ENCODE data around the gene IL20RB. TPM values are rescaled to one million over a fixed set of nuclear protein-coding genes. Genes with fewer than 3 reads are reported as not detected.

IL20RB gene, protein sequence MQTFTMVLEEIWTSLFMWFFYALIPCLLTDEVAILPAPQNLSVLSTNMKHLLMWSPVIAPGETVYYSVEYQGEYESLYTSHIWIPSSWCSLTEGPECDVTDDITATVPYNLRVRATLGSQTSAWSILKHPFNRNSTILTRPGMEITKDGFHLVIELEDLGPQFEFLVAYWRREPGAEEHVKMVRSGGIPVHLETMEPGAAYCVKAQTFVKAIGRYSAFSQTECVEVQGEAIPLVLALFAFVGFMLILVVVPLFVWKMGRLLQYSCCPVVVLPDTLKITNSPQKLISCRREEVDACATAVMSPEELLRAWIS
- total RNA-seq, result under 1 TPM in 1 of 2 donors, not detected in 1; 0.52 TPM

GRCh38 chr3:136957751-136958288, at the start of gene IL20RB:
Gene IL20RB, plus strand, starts transcription at chr3:136957983. Its CDS starts 131 bp downstream, at chr3:136958114.
- Histone ChIP-seq H3K9me3 (no peaks in the 10 kb centered on the region), H3K4me1 (peaks cover 26% of the 10 kb centered on the region), H3K27me3 (no peaks in the 10 kb centered on the region), H3K4me3 (no peak within 1 kb of the TSS), H3K36me3 (replicated peaks in 1 of 2; ENCODE audit: insufficient read depth in 1 of 2, low read depth in 2 of 2) (no peaks in the 10 kb centered on the region), H3K27ac (no peak within 1 kb of the TSS)
- ATAC-seq (no peak), DNase-seq (no peak)
- 89 to 93% methylated on average over 7 of the region's 7 CpGs for WGBS, 2 donors
- intact Hi-C loops (cut with DNase I), result no loop called here
- TF ChIP-seq POLR2A (IDR thresholded peaks at IDR 0.05), result no peak

DNA sequence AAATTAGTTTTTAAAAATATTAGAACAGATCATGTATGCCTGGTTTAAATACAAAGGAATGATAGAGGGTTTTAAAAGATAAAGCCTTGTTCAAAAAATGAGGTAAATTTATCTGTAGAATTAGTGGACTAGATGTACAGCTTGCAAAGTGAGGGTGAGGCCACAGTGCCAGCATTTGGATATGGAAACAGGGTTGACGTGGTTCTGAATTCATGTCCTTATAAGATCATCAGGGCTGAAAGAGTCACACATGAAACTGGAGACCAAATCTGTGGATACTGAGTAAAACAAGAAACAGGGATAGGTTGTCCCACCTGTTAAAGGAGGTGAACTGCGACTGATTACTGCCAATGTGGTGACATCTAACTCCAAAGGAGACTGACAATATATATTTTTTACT, 49.5 kb upstream of the IL20RB start:
- DNase-seq (no peak), ATAC-seq (no peak)
- WGBS, 2 donors, result 94% methylated on average over 2 of the region's 2 CpGs
- intact Hi-C loops (cut with DNase I), result no loop called here
- Histone ChIP-seq H3K27me3 (no peaks in the 10 kb centered on the region), H3K4me3 (no peak overlapping the region), H3K27ac (no peak overlapping the region), H3K9me3 (peaks cover 0 to 9% (median 0%) of the 10 kb centered on the region in 3 donors), H3K36me3 (replicated peaks in 1 of 2; ENCODE audit: insufficient read depth in 1 of 2, low read depth in 2 of 2) (no peaks in the 10 kb centered on the region), H3K4me1 (peaks cover 23% of the 10 kb centered on the region)
- TF ChIP-seq POLR2A (IDR thresholded peaks at IDR 0.05) (no peak), CTCF (IDR thresholded peaks at IDR 0.05) (no peak)

GRCh38 chr3:136909187-136909586, 48.6 kb upstream of the IL20RB start:
- Histone ChIP-seq H3K9me3 (peaks cover 0 to 3% (median 0%) of the 10 kb centered on the region in 3 donors), H3K4me1 (peaks cover 23% of the 10 kb centered on the region), H3K4me3 (no peak overlapping the region), H3K36me3 (replicated peaks in 1 of 2; ENCODE audit: insufficient read depth in 1 of 2, low read depth in 2 of 2) (no peaks in the 10 kb centered on the region), H3K27ac (no peak overlapping the region), H3K27me3 (no peaks in the 10 kb centered on the region)
- TF ChIP-seq CTCF (IDR thresholded peaks at IDR 0.05) (no peak), POLR2A (IDR thresholded peaks at IDR 0.05) (no peak)
- no peak for DNase-seq
- intact Hi-C loops (cut with DNase I), result no loop called here
- no peak for ATAC-seq
- 76 to 79% methylated on average over 4 of the region's 4 CpGs for WGBS, 2 donors

DNA sequence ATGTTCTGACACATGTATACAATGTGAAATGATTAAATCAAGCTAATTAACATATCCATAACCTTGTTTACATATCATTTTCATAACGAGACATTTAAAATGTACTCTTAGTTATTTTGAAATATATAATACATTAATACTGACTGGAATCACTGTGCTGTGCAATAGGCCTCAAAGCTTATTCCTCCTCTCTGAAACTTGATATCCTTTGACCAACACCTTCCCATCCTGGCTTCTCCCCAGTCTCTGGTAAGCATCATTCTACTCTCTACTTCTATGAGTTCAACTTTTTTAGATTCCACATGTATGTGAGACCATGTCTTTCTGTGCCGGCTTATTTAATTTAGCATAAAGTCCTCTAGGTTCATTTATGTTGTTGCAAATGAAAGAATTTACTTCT, 47.1 kb upstream of the IL20RB start:
- Histone ChIP-seq H3K4me1 (peaks cover 23% of the 10 kb centered on the region), H3K27me3 (no peaks in the 10 kb centered on the region), H3K4me3 (no peak overlapping the region), H3K36me3 (replicated peaks in 1 of 2; ENCODE audit: insufficient read depth in 1 of 2, low read depth in 2 of 2) (no peaks in the 10 kb centered on the region), H3K27ac (no peak overlapping the region), H3K9me3 (no peaks in the 10 kb centered on the region)
- intact Hi-C loops (cut with DNase I), result no loop called here
- no peak for DNase-seq
- 90 to 92% methylated on average over 2 of the region's 2 CpGs for WGBS, 2 donors
- TF ChIP-seq CTCF (IDR thresholded peaks at IDR 0.05), result no peak
- TF ChIP-seq POLR2A (IDR thresholded peaks at IDR 0.05), result no peak
- ATAC-seq, result no peak

DNA sequence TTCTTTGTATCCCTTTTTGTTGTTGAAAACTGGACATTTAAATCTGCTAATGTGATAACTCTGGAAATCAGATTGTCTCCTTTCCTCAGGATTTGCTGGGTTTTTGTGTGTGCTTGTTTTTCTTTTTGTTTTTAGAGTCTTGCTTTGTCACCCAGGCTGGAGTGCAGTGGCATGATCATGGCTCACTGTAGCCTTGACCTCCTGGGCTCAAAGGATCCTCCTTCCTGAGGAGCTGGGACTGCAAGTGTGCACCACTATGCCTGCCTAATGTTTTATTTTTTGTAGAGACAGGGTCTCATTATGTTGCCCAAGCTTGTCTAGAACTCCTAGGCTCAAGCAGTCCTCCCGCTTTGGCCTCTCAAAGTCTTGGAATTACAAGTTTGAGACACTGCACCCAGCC, 44.6 kb upstream of the IL20RB start:
- WGBS, 2 donors, result 80 to 100% methylated on average over 1 of the region's 1 CpG
- no peak for ATAC-seq

More for the DNA sequence above, 44.6 kb upstream of the IL20RB start:
- Histone ChIP-seq H3K4me3 (no peak overlapping the region), H3K9me3 (no peaks in the 10 kb centered on the region), H3K4me1 (peaks cover 21% of the 10 kb centered on the region), H3K27me3 (no peaks in the 10 kb centered on the region), H3K27ac (no peak overlapping the region), H3K36me3 (replicated peaks in 1 of 2; ENCODE audit: insufficient read depth in 1 of 2, low read depth in 2 of 2) (no peaks in the 10 kb centered on the region)
- intact Hi-C loops (cut with DNase I), result no loop called here
- DNase-seq, result no peak
- no peak for TF ChIP-seq CTCF (IDR thresholded peaks at IDR 0.05)
- TF ChIP-seq POLR2A (IDR thresholded peaks at IDR 0.05), result no peak
